ENCODE measurements around the gene PRKN. TPM values are rescaled to one million over a fixed set of nuclear protein-coding genes. Genes with fewer than 3 reads are reported as not detected.

The PRKN gene
- total RNA-seq, 2 donors from 2014 or later: 3.3 to 4.8 TPM

DNA sequence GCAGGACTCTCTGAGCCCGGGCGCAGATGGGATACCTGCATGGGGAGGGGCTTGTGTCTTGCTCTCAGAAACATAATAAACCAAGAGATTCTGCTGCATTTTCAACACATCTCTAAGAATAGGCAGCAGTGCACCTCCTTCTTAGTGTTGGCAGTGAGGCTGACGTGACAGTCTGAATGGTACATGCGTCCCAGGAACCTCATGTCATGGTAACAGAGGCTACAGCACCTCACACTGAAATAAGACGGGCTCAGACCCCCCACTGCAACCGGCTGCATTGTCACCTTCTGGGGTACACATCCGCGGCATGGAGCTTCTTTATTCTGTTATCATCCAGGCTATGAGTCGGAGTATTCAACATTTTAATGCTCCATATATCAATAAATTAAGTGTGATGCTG is 1056.4 kb downstream of the PRKN start:
- Histone ChIP-seq H3K4me3 (ENCODE audit: low read length) (no peak overlapping the region), H3K9me3 (ENCODE audit: control insufficient read depth, low read length) (no peaks in the 10 kb centered on the region), H3K4me1 (ENCODE audit: control insufficient read depth, insufficient read depth, low read length) (no peaks in the 10 kb centered on the region), H3K9ac (ENCODE audit: extremely low read depth, low read length, poor library complexity, severe bottlenecking) (no peak overlapping the region), H3K27me3 (ENCODE audit: control insufficient read depth, insufficient read depth, low read length, poor library complexity, severe bottlenecking) (no peaks in the 10 kb centered on the region), H3K36me3 (ENCODE audit: control insufficient read depth, insufficient read depth, low read length) (no peaks in the 10 kb centered on the region), H3K27ac (ENCODE audit: low read depth, low read length) (no peak overlapping the region)
- Mint-ChIP-seq H3K27ac (no peak overlapping the region), H3K4me3 (no peak overlapping the region), H3K27me3 (ENCODE audit: insufficient read depth) (no peaks in the 10 kb centered on the region), H3K36me3 (ENCODE audit: low read depth) (no peaks in the 10 kb centered on the region), H3K4me1 (no peaks in the 10 kb centered on the region), H3K9me3 (no peaks in the 10 kb centered on the region)
- WGBS, 2 experiments (ENCODE audit: insufficient coverage in 1 of 2, insufficient read length in 1 of 2): 91 to 95% methylated on average over 8 of the region's 9 CpGs
- TF ChIP-seq, protein P1, sequence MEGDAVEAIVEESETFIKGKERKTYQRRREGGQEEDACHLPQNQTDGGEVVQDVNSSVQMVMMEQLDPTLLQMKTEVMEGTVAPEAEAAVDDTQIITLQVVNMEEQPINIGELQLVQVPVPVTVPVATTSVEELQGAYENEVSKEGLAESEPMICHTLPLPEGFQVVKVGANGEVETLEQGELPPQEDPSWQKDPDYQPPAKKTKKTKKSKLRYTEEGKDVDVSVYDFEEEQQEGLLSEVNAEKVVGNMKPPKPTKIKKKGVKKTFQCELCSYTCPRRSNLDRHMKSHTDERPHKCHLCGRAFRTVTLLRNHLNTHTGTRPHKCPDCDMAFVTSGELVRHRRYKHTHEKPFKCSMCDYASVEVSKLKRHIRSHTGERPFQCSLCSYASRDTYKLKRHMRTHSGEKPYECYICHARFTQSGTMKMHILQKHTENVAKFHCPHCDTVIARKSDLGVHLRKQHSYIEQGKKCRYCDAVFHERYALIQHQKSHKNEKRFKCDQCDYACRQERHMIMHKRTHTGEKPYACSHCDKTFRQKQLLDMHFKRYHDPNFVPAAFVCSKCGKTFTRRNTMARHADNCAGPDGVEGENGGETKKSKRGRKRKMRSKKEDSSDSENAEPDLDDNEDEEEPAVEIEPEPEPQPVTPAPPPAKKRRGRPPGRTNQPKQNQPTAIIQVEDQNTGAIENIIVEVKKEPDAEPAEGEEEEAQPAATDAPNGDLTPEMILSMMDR (conservative IDR thresholded peaks at IDR 0.05): no peak
- no peak for DNase-seq

DNA sequence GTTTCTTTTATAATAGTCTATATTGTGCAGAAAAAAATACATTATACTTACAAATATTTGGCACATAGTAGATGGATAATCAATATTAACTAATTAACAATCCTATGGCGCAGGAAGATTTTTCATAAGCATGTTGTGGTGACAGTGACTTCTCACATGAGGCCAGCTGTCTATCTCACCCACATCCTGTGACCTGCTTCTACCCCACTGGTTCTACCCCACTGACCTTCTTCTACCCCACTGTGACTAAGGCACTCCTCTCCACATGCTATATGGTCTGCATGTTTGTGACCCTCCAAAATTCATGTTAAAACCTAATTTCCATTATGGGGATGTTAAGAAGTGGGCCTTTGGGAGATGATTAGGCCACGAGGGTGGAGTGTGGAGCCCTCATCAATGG is 1058.9 kb downstream of the PRKN start:
- no peaks in the 10 kb centered on the region for H3K4me1 Mint-ChIP-seq
- peaks cover 6% of the 10 kb centered on the region for H3K9me3 Mint-ChIP-seq
- H3K27ac Mint-ChIP-seq: no peak overlapping the region
- no peak overlapping the region for H3K4me3 Mint-ChIP-seq
- no peaks in the 10 kb centered on the region for H3K36me3 Mint-ChIP-seq (ENCODE audit: low read depth)
- 94% methylated on average over 2 of the region's 2 CpGs; no CpG with 5 or more reads in 1 of the 2 experiments for WGBS, 2 experiments (ENCODE audit: insufficient coverage in 1 of 2, insufficient read length in 1 of 2)
- Histone ChIP-seq H3K4me3 (ENCODE audit: low read length) (no peak overlapping the region), H3K36me3 (ENCODE audit: control insufficient read depth, insufficient read depth, low read length) (no peaks in the 10 kb centered on the region), H3K27me3 (ENCODE audit: control insufficient read depth, insufficient read depth, low read length, poor library complexity, severe bottlenecking) (no peaks in the 10 kb centered on the region), H3K9ac (ENCODE audit: extremely low read depth, low read length, poor library complexity, severe bottlenecking) (no peak overlapping the region), H3K9me3 (ENCODE audit: control insufficient read depth, low read length) (no peaks in the 10 kb centered on the region), H3K27ac (ENCODE audit: low read depth, low read length) (no peak overlapping the region), H3K4me1 (ENCODE audit: control insufficient read depth, insufficient read depth, low read length) (no peaks in the 10 kb centered on the region)
- no peak for DNase-seq
- no peaks in the 10 kb centered on the region for H3K27me3 Mint-ChIP-seq (ENCODE audit: insufficient read depth)
- TF ChIP-seq, protein P1 (conservative IDR thresholded peaks at IDR 0.05): no peak

DNA sequence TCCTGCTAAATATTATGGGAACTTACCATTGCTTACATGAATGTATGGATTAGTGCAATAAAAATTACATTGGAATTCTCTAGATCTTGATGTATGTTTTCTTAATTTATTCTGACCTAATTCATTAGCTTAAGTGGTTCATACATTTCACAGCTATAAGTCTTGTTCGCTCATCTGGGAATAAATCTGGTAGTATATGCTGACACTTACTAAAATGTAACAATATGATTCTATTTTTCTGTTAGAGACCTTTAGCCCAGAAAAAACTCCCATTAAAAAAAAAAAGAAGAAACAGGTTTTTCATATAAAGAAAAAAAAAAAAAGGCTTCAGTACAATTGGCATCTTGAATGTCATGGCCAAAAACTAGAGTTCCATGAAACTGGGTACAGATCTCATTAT is 1059.6 kb downstream of the PRKN start:
- Mint-ChIP-seq H3K36me3 (ENCODE audit: low read depth) (no peaks in the 10 kb centered on the region), H3K4me1 (no peaks in the 10 kb centered on the region), H3K4me3 (no peak overlapping the region), H3K27me3 (ENCODE audit: insufficient read depth) (no peaks in the 10 kb centered on the region), H3K9me3 (peaks cover 13% of the 10 kb centered on the region), H3K27ac (no peak overlapping the region)
- DNase-seq: no peak
- no peak overlapping the region for H3K9ac ChIP-seq (ENCODE audit: extremely low read depth, low read length, poor library complexity, severe bottlenecking)
- 100% methylated on average over 1 of the region's 1 CpG; no CpG with 5 or more reads in 1 of the 2 experiments for WGBS, 2 experiments (ENCODE audit: insufficient coverage in 1 of 2, insufficient read length in 1 of 2)
- H3K4me3 ChIP-seq (ENCODE audit: low read length): no peak overlapping the region
- TF ChIP-seq, protein P1 (conservative IDR thresholded peaks at IDR 0.05): no peak
- no peaks in the 10 kb centered on the region for H3K27me3 ChIP-seq (ENCODE audit: control insufficient read depth, insufficient read depth, low read length, poor library complexity, severe bottlenecking)
- H3K36me3 ChIP-seq (ENCODE audit: control insufficient read depth, insufficient read depth, low read length): no peaks in the 10 kb centered on the region
- peaks cover 2% of the 10 kb centered on the region for H3K9me3 ChIP-seq (ENCODE audit: control insufficient read depth, low read length)
- H3K4me1 ChIP-seq (ENCODE audit: control insufficient read depth, insufficient read depth, low read length): no peaks in the 10 kb centered on the region
- H3K27ac ChIP-seq (ENCODE audit: low read depth, low read length): no peak overlapping the region

Data from endodermal cell (in vitro differentiated cells).